Mesenchymal stem cell (in vitro differentiated cells and primary cell): Measurements from ENCODE around the gene EFCAB6.

ENCODE experiments used
- DNase-seq: peaks from one replicate; pipeline ENCODE4 v3.0.0-alpha.2; 2013
- H2AFZ ChIP-seq: one replicate; pipeline ENCODE4 v1.6.1; 2013; ENCODE audit warnings: low read depth, mild to moderate bottlenecking, control low read depth, inconsistent platforms, low read length, moderate library complexity
- H2AK5ac ChIP-seq: 2 replicates; pipeline ENCODE4 v1.6.1; 2013; ENCODE audit warnings: low read length, moderate library complexity, mild to moderate bottlenecking, inconsistent platforms; ENCODE audit not compliant: severe bottlenecking
- H2BK120ac ChIP-seq: one replicate; pipeline ENCODE4 v1.6.1; 2013; ENCODE audit warnings: low read depth, mild to moderate bottlenecking, inconsistent platforms, low read length, moderate library complexity
- H2BK12ac ChIP-seq, 2 experiments: one replicate each; pipeline ENCODE4 v1.6.1; 2013; ENCODE audit warnings: inconsistent platforms in 2 of 2, low read length in 2 of 2, mild to moderate bottlenecking in 2 of 2, moderate library complexity in 2 of 2, control low read depth in 1 of 2
- H2BK15ac ChIP-seq: one replicate; pipeline ENCODE4 v1.6.1; 2013; ENCODE audit warnings: mild to moderate bottlenecking, low read depth, inconsistent platforms; ENCODE audit not compliant: poor library complexity, severe bottlenecking
- H2BK5ac ChIP-seq: 2 replicates; pipeline ENCODE4 v1.6.1; 2013; ENCODE audit warnings: low read depth, mild to moderate bottlenecking, low read length, control low read depth, inconsistent platforms; ENCODE audit not compliant: poor library complexity, severe bottlenecking
- H3K14ac ChIP-seq, 2 experiments: one replicate each; pipeline ENCODE4 v1.6.1; 2013; ENCODE audit warnings: inconsistent platforms in 2 of 2, low read length in 2 of 2, control low read depth in 1 of 2, mild to moderate bottlenecking in 1 of 2, moderate library complexity in 1 of 2
- H3K18ac ChIP-seq, 2 experiments: one replicate each; pipeline ENCODE4 v1.6.1; 2013; ENCODE audit warnings: inconsistent platforms in 2 of 2, low read length in 2 of 2, control low read depth in 1 of 2, low read depth in 1 of 2, mild to moderate bottlenecking in 1 of 2
- H3K23ac ChIP-seq, 2 experiments: one replicate each; pipeline ENCODE4 v1.6.1; 2013; ENCODE audit warnings: inconsistent platforms in 2 of 2, low read length in 2 of 2, mild to moderate bottlenecking in 2 of 2, moderate library complexity in 2 of 2, control low read depth in 1 of 2
- H3K27ac ChIP-seq: 2 replicates; pipeline ENCODE4 v1.5.1; 2013; ENCODE audit warnings: mild to moderate bottlenecking, moderate library complexity, low read length, control low read depth, inconsistent platforms; ENCODE audit not compliant: poor library complexity, severe bottlenecking
- H3K27me3 ChIP-seq, 2 experiments: 2 replicates each; pipeline versions ENCODE4 v1.6.1 to v1.7.0; 2013; ENCODE audit warnings: low read length in 2 of 2, mild to moderate bottlenecking in 2 of 2, moderate library complexity in 2 of 2, control low read depth in 1 of 2, inconsistent platforms in 1 of 2; ENCODE audit not compliant: control insufficient read depth in 1 of 2, insufficient read depth in 1 of 2
- H3K36me3 ChIP-seq, 2 experiments: 2 replicates each; pipeline versions ENCODE4 v1.6.1 to v1.7.0; 2013; ENCODE audit warnings: low read length in 2 of 2, control low read depth in 1 of 2, inconsistent platforms in 1 of 2, low read depth in 1 of 2, mild to moderate bottlenecking in 1 of 2; ENCODE audit not compliant: insufficient read depth in 2 of 2, control insufficient read depth in 1 of 2
- H3K4ac ChIP-seq, 2 experiments: one replicate each; pipeline ENCODE4 v1.6.1; 2013; ENCODE audit warnings: inconsistent platforms in 2 of 2, low read length in 2 of 2, mild to moderate bottlenecking in 2 of 2, moderate library complexity in 2 of 2, control low read depth in 1 of 2, low read depth in 1 of 2
- H3K4me1 ChIP-seq: 2 replicates; pipeline ENCODE4 v1.6.1; 2013; ENCODE audit warnings: low read depth, low read length, control low read depth; ENCODE audit not compliant: control insufficient read depth, insufficient read depth
- H3K4me2 ChIP-seq: 2 replicates; pipeline ENCODE4 v1.6.1; 2013; ENCODE audit warnings: low read length, mild to moderate bottlenecking, inconsistent platforms; ENCODE audit not compliant: poor library complexity, severe bottlenecking
- H3K4me3 ChIP-seq, 2 experiments: 2 replicates each; pipeline versions ENCODE4 v1.5.1 to v1.7.0; 2013; ENCODE audit warnings: low read length in 2 of 2, mild to moderate bottlenecking in 2 of 2, control low read depth in 1 of 2, low read depth in 1 of 2; ENCODE audit not compliant: insufficient read depth in 1 of 2
- H3K79me1 ChIP-seq: replicated peaks from 2 replicates; pipeline ENCODE4 v1.6.1; 2013; ENCODE audit warnings: mild to moderate bottlenecking, control low read depth, low read length, inconsistent platforms; ENCODE audit not compliant: poor library complexity, severe bottlenecking
- H3K9ac ChIP-seq: 2 replicates; pipeline ENCODE4 v1.7.0; 2013; ENCODE audit warnings: mild to moderate bottlenecking, low read length, moderate library complexity
- H3K9me3 ChIP-seq: 2 replicates; pipeline ENCODE4 v1.7.0; 2013; ENCODE audit warnings: mild to moderate bottlenecking, low read length; ENCODE audit not compliant: control insufficient read depth
- H4K8ac ChIP-seq: one replicate; pipeline ENCODE4 v1.6.1; 2013; ENCODE audit warnings: inconsistent platforms, mild to moderate bottlenecking, low read length, moderate library complexity
- H4K91ac ChIP-seq: one replicate; pipeline ENCODE4 v1.6.1; 2013; ENCODE audit warnings: mild to moderate bottlenecking, low read length, inconsistent platforms
- WGBS: methylation state at CpG from one replicate; pipeline ENCODE4 v1.1.7; 2013; ENCODE audit warnings: mixed read lengths; 5-methylcytosine and 5-hydroxymethylcytosine counted together

Gene EFCAB6

DNA sequence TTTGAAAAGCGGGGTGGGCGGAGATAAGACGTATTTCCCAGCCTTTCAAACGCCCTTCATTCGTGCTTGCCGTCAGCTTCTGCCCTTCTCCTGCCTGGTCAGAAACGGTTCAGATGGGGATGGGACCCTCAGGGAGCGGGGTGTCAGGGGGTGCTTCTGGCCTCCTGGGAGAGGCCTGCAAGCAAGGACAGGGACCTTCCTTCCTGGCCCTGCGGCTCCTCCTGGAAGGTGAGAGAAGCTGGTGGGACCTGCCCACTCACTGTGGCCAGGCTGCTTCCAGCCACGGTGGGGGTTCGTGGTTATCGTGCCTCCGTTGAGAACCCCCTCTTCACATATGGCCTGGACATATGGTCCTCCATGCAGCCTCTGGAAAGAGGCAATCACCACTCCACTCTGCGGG, 295.7 kb downstream of the EFCAB6 start:
- Histone ChIP-seq H3K4me2 (no peak overlapping the region), H3K27me3 (peaks cover 0 to 4% of the 10 kb centered on the region in 2 experiments), H3K4me3 (no peak overlapping the region), H3K18ac (no peak overlapping the region), H2AFZ (no peak overlapping the region), H3K79me1 (no peaks in the 10 kb centered on the region), H2BK120ac (no peak overlapping the region), H3K9me3 (no peaks in the 10 kb centered on the region), H2BK15ac (no peak overlapping the region), H3K14ac (no peak overlapping the region), H2BK5ac (no peak overlapping the region), H3K4ac (no peak overlapping the region), H3K4me1 (no peaks in the 10 kb centered on the region), H3K23ac (no peak overlapping the region), H4K8ac (no peak overlapping the region), H2AK5ac (no peak overlapping the region), H3K27ac (no peak overlapping the region), H4K91ac (no peak overlapping the region), H3K9ac (no peak overlapping the region), H3K36me3 (no peaks in the 10 kb centered on the region), H2BK12ac (no peak overlapping the region)
- no peak for DNase-seq
- 84% methylated on average over 13 of the region's 14 CpGs for WGBS

DNA sequence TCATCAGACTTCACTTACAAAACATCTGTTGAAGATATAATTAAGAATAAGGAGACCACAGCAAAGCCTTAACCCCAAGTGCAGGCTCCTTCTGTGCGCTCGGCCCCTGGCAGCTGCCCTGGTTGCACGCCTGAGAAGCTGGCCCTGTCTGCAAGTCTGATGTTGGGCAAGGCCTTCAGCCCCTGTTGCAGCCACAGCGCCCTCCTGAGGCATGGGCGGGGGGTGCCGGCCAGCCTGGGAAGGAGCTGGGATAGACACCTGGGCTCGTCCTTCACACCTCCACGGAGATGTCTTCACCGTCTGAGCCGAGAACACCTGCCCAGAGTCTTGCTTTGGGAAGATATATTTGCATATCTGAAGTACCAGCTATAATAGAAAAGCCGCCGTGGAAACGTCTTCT, 296.2 kb downstream of the EFCAB6 start:
- H3K9ac ChIP-seq = no peak overlapping the region
- no peaks in the 10 kb centered on the region for H3K9me3 ChIP-seq
- no peak overlapping the region for H3K4ac ChIP-seq
- no peak overlapping the region for H2AFZ ChIP-seq
- no peak overlapping the region for H2AK5ac ChIP-seq
- no peak overlapping the region for H2BK12ac ChIP-seq
- no peaks in the 10 kb centered on the region for H3K79me1 ChIP-seq
- H3K18ac ChIP-seq = no peak overlapping the region
- DNase-seq = no peak
- H2BK15ac ChIP-seq = no peak overlapping the region
- no peak overlapping the region for H3K14ac ChIP-seq
- H4K8ac ChIP-seq = no peak overlapping the region
- H3K27ac ChIP-seq = no peak overlapping the region
- H3K23ac ChIP-seq = no peak overlapping the region
- no peak overlapping the region for H4K91ac ChIP-seq
- 70% methylated on average over 13 of the region's 13 CpGs for WGBS
- H3K4me3 ChIP-seq = no peak overlapping the region
- no peaks in the 10 kb centered on the region for H3K4me1 ChIP-seq
- no peak overlapping the region for H3K4me2 ChIP-seq
- H3K27me3 ChIP-seq = peaks cover 0 to 4% of the 10 kb centered on the region in 2 experiments
- H2BK120ac ChIP-seq = no peak overlapping the region
- no peaks in the 10 kb centered on the region for H3K36me3 ChIP-seq
- H2BK5ac ChIP-seq = no peak overlapping the region

GRCh38 chr22:43515411-43515810, 296.7 kb downstream of the EFCAB6 start:
- Histone ChIP-seq H3K27me3 (peaks cover 0 to 4% of the 10 kb centered on the region in 2 experiments), H2BK12ac (no peak overlapping the region), H4K91ac (no peak overlapping the region), H2BK120ac (no peak overlapping the region), H3K27ac (no peak overlapping the region), H3K4me3 (no peak overlapping the region), H3K79me1 (no peaks in the 10 kb centered on the region), H2AFZ (no peak overlapping the region), H3K4ac (no peak overlapping the region), H3K4me2 (no peak overlapping the region), H3K18ac (no peak overlapping the region), H2BK5ac (no peak overlapping the region), H2BK15ac (no peak overlapping the region), H2AK5ac (no peak overlapping the region), H3K36me3 (no peaks in the 10 kb centered on the region), H3K23ac (no peak overlapping the region), H4K8ac (no peak overlapping the region), H3K9ac (no peak overlapping the region), H3K4me1 (no peaks in the 10 kb centered on the region), H3K9me3 (no peaks in the 10 kb centered on the region), H3K14ac (no peak overlapping the region)
- WGBS = 85% methylated on average over 8 of the region's 8 CpGs
- no peak for DNase-seq

- no peak overlapping the region for H3K4me2 ChIP-seq
- no peak overlapping the region for H2AK5ac ChIP-seq
- H2BK120ac ChIP-seq = no peak overlapping the region
- H3K27me3 ChIP-seq = peaks cover 0 to 4% of the 10 kb centered on the region in 2 experiments
- H3K27ac ChIP-seq = no peak overlapping the region
- no peak overlapping the region for H2BK12ac ChIP-seq
- no peak overlapping the region for H3K23ac ChIP-seq
- no peak overlapping the region for H3K9ac ChIP-seq
- no peak overlapping the region for H3K14ac ChIP-seq
- H3K18ac ChIP-seq = no peak overlapping the region
- H3K4me1 ChIP-seq = no peaks in the 10 kb centered on the region
- no peaks in the 10 kb centered on the region for H3K79me1 ChIP-seq
- no peak for DNase-seq
- H4K91ac ChIP-seq = no peak overlapping the region
- H2BK15ac ChIP-seq = no peak overlapping the region
- H2BK5ac ChIP-seq = no peak overlapping the region
- no peak overlapping the region for H4K8ac ChIP-seq
- 89% methylated on average over 31 of the region's 31 CpGs for WGBS
- H3K9me3 ChIP-seq = no peaks in the 10 kb centered on the region
- H2AFZ ChIP-seq = no peak overlapping the region
- H3K4me3 ChIP-seq = no peak overlapping the region
- no peak overlapping the region for H3K4ac ChIP-seq
- no peaks in the 10 kb centered on the region for H3K36me3 ChIP-seq
Measured at GRCh38 chr22:43514476-43515157, 297.5 kb downstream of the EFCAB6 start.
